ENCODE data around the gene OR2H2.

OR2H2 gene

DNA sequence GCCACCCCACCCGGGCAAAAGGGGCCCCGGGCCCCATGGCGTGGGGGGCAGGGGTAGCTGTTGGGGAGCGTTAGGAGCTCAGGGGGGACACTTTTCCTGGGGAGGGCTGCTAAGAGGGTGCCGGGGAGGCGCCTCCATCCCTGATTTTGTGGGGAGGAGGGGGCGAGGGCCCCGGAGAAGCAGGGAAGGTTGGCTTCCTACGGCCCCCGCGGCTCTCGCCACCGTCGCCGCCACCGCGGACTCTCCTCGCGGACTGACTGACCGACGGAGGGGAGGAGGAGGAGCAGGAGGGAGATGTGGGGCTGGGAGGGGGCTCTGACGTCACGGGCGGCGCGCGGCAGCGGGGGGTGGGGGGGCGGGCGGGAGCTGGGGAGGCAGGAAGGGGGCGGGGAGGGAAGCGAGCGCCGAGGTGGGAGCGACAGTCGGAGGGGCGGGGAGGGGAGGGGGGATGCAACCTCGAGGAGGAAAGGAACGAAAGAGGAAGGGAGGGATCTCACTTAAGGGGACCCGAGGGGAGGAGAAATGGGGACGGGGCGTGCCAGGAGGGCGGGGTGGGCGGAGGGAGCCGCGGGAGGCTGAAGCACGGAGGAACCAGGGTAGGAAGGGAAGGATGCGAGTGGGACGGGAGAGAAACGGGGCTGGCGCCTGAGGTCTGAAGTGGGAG is 43.0 kb downstream of the OR2H2 start:
- no peak for TF ChIP-seq CTCF (conservative IDR thresholded peaks at IDR 0.05; ENCODE audit: low read depth, low read length)
- peak overlapping the region; percentile 60 for H3K4me3 ChIP-seq (ENCODE audit: low read length)
- no peak for DNase-seq (ENCODE audit: low read depth)

DNA sequence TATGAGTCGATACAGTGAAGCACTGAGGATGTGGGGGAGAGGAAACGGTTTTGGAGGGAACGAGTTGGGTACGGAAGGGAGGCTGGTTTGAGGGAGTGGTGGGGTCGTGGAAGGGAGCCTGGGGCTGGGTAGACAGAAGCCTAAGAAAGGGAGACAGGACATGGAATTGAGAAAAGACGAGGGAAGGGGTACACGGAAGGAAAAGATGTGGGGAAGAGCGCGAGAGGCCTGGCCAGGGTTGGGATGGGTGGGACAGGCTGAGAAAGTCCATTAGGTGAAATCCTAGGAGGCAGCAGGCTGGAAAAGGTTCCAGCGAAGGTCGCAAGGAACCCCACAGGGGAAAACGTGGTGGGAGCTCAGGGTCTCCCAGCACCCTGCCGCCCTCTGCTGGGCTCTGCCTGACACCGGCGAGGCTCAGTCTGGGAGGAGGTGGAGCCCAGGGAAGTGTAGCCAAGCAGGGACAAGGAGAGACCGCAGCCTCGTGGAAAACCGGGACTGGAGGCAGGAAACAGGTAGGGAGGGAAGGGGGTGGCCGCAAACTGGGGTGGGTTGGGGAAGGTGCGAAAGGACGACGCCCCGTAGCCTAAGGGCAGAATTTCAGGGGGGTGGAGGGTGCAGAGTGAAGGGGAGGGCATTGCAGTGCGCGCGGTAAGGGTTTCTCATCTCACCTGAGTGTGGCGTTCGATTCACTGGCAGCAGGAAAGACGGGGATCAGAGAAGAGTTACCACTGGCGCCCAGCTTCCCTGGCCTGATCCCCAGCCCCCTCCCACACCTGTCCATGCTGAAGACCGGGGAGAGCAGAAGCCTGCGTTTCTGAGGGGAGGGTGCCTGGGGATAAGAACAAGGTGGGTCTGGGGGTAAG is 43.7 kb downstream of the OR2H2 start:
- peak; percentile 79 for TF ChIP-seq CTCF (conservative IDR thresholded peaks at IDR 0.05; ENCODE audit: low read depth, low read length)
- peak overlapping the region; percentile 60 for H3K4me3 ChIP-seq (ENCODE audit: low read length)
- DNase-seq (ENCODE audit: low read depth) = peak; percentile 43

- no peak overlapping the region for H3K4me3 ChIP-seq (ENCODE audit: low read length)
- no peak for DNase-seq (ENCODE audit: low read depth)
- no peak for TF ChIP-seq CTCF (conservative IDR thresholded peaks at IDR 0.05; ENCODE audit: low read depth, low read length)
These were observed 44.6 kb downstream of the OR2H2 start for GRCh38 chr6:29629571-29629970.

DNA sequence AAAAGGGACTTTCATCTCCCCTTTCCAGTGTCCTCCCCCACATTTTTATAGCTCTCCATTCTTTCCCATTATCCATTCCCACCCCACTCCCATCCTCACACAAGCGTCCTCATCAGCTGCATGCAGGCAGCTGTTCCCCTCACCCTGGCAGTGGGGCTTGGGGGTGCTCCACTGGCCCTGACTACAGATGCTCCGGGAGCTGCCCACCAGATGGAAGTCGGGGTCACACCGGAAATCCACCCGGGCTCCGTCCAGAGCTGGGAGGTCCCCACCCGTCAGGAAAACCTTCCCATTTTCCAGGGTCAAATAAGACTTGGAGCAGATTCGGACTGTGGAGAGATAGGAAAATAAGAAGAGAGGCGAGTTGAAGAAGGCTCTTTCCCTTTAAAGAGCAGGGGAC is 45.4 kb downstream of the OR2H2 start:
- DNase-seq (ENCODE audit: low read depth) = no peak
- H3K4me3 ChIP-seq (ENCODE audit: low read length) = no peak overlapping the region
- no peak for TF ChIP-seq CTCF (conservative IDR thresholded peaks at IDR 0.05; ENCODE audit: low read depth, low read length)

DNA sequence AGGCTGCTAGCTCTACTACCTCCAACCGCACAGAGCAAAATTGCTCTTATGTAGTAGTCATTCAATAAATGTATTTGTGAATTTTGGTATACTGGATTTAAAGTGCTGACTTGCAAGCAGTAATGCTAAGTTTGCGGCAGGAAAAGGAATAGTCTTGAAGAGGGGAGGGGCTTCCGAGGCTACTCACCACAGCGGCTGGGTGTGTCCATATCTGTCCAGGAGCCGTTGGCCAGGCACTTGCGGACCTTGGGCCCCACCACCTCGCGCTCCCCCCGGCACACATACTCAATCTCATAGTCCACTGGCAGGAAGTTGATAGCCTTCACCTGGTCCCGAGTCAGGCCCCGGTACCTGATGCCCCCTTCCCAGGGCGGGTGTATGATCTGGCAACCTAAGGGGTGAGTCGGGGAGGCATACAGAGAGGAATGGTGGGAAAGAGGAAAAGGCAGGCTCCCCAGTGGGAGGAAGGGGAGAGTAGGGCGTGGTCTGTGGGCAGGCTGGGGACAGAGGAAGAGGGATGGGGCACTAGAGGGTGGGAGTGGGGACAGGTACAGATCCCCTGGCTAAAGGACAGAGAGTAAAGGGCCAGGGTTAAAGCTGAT is 46.4 kb downstream of the OR2H2 start:
- no peak overlapping the region for H3K4me3 ChIP-seq (ENCODE audit: low read length)
- no peak for TF ChIP-seq CTCF (conservative IDR thresholded peaks at IDR 0.05; ENCODE audit: low read depth, low read length)
- no peak for DNase-seq (ENCODE audit: low read depth)

DNA sequence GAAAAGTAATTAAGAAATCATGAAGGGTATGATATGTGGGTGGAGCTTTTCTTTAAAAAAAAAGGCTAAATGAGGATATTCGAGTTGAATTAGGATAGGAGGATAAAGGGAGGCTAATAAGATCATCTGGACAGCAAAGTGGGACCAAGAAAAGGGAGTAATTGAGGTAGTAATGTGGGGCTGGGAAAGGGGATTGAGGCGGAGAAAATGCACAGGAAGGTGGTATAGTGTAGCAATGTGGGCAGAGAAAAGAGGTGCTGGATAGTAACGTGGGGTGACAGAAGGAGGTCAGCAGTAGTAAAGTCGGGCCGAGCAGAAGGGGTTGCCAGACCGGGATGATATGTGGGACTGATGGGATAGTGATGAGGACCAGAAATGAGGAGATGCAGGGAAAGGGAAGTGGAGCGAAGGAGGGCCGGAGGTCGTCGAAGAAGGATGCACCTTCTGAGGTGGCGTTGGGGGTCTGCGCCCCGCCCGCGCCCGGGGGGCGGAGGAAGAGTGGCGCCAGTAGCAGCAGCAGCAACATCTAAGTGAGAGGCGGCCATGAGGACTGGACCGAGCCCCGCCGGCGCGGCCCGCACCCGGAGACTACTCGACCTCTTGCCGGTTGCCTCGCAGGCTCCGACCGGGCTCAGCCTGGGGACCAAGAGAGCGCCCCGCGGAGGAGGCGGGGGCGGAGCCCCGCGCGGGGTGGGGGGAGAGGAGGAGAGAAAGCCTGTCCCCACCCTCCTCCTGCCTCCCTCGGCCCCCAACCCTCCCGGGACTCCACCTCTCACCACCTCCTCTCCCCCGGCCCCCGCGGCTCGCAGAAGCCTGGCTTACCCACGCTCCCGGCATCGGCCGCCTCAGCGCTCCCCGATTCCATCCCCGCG is 47.2 kb downstream of the OR2H2 start:
- DNase-seq (ENCODE audit: low read depth) = no peak
- H3K4me3 ChIP-seq (ENCODE audit: low read length) = peak overlapping the region; percentile 71
- no peak for TF ChIP-seq CTCF (conservative IDR thresholded peaks at IDR 0.05; ENCODE audit: low read depth, low read length)
